Measurements from ENCODE around the gene MOB3B. TPM values are rescaled to one million over a fixed set of nuclear protein-coding genes. Genes with fewer than 3 reads are reported as not detected.

The MOB3B gene
- total and polyA plus RNA-seq, 10 of the 15 experiments (the other 5 are each of a cell fraction or from before 2014, with no cell fraction given): 0.44 to 2.7 (median 0.91) TPM

- TF ChIP-seq, protein P1, sequence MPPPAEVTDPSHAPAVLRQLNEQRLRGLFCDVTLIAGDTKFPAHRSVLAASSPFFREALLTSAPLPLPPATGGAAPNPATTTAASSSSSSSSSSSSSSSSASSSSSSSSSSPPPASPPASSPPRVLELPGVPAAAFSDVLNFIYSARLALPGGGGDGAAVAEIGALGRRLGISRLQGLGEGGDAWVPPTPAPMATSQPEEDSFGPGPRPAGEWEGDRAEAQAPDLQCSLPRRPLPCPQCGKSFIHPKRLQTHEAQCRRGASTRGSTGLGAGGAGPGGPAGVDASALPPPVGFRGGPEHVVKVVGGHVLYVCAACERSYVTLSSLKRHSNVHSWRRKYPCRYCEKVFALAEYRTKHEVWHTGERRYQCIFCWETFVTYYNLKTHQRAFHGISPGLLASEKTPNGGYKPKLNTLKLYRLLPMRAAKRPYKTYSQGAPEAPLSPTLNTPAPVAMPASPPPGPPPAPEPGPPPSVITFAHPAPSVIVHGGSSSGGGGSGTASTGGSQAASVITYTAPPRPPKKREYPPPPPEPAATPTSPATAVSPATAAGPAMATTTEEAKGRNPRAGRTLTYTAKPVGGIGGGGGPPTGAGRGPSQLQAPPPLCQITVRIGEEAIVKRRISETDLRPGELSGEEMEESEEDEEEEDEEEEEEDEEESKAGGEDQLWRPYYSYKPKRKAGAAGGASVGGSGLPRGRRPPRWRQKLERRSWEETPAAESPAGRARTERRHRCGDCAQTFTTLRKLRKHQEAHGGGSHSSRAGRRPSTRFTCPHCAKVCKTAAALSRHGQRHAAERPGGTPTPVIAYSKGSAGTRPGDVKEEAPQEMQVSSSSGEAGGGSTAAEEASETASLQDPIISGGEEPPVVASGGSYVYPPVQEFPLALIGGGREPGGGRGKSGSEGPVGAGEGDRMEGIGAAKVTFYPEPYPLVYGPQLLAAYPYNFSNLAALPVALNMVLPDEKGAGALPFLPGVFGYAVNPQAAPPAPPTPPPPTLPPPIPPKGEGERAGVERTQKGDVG (CRISPR knock-in tag; IDR thresholded peaks at IDR 0.05): no peak
- TF ChIP-seq JUNB (IDR thresholded peaks at IDR 0.05) (peak; percentile 85), IKZF1 (conservative IDR thresholded peaks at IDR 0.05) (peak; percentile 55), SPI1 (IDR thresholded peaks at IDR 0.05; ENCODE audit: borderline replicate concordance, insufficient read depth, low read depth, low read length) (peak; percentile 83), GABPA (IDR thresholded peaks at IDR 0.05; ENCODE audit: low read depth) (no peak), STAT1 (conservative IDR thresholded peaks at IDR 0.05) (no peak), NFIC (IDR thresholded peaks at IDR 0.05; ENCODE audit: low read depth, low read length) (peak; percentile 81), EED (IDR thresholded peaks at IDR 0.05; ENCODE audit: low read depth) (peak; percentile 59), DPF2 (IDR thresholded peaks at IDR 0.05) (0 out of 2 replicates have a peak, but pooled peaks have one; percentile 24), RUNX3 (IDR thresholded peaks at IDR 0.05; ENCODE audit: low read length) (peak; percentile 94), IKZF2 (IDR thresholded peaks at IDR 0.05) (peak; percentile 66 to 74; a peak in 3 of 4 replicates), MTA2 (IDR thresholded peaks at IDR 0.05; ENCODE audit: low read depth) (peak; percentile 33; the same call in 1 of the 2 replicates), IRF4 (IDR thresholded peaks at IDR 0.05; ENCODE audit: low read depth, low read length) (peak; percentile 73; the same call in 1 of the 2 replicates), JUND (IDR thresholded peaks at IDR 0.05; ENCODE audit: low read depth, low read length) (no peak), TAF1 (IDR thresholded peaks at IDR 0.05; ENCODE audit: borderline replicate concordance, low read depth, low read length) (no peak), PKNOX1 (IDR thresholded peaks at IDR 0.05) (peak; percentile 49), PAX5 (IDR thresholded peaks at IDR 0.05; ENCODE audit: borderline replicate concordance, low read depth, low read length) (peak; percentile 48; the same call in 1 of the 2 replicates), NR2C2 (IDR thresholded peaks at IDR 0.05; ENCODE audit: borderline replicate concordance, control insufficient read depth, insufficient read length, low read depth) (no peak), NKRF (conservative IDR thresholded peaks at IDR 0.05) (no peak), SKIL (IDR thresholded peaks at IDR 0.05; ENCODE audit: low read depth, poor library complexity, severe bottlenecking) (peak; percentile 22), ESRRA (IDR thresholded peaks at IDR 0.05; ENCODE audit: low read length) (no peak)
- TF ChIP-seq, protein P2, sequence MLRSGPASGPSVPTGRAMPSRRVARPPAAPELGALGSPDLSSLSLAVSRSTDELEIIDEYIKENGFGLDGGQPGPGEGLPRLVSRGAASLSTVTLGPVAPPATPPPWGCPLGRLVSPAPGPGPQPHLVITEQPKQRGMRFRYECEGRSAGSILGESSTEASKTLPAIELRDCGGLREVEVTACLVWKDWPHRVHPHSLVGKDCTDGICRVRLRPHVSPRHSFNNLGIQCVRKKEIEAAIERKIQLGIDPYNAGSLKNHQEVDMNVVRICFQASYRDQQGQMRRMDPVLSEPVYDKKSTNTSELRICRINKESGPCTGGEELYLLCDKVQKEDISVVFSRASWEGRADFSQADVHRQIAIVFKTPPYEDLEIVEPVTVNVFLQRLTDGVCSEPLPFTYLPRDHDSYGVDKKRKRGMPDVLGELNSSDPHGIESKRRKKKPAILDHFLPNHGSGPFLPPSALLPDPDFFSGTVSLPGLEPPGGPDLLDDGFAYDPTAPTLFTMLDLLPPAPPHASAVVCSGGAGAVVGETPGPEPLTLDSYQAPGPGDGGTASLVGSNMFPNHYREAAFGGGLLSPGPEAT (IDR thresholded peaks at IDR 0.05; ENCODE audit: low read depth): 0 out of 2 replicates have a peak, but pooled peaks have one; percentile 42
Measured at GRCh38 chr9:27441741-27442070, 87.9 kb downstream of the MOB3B start (continued).

Measured in GM12878 (cell line).